GM19455 (cell line): ENCODE results near the gene ZNF22.

Experiments used
- ATAC-seq: cut with Tn5 transposase; IDR thresholded peaks from one replicate; pipeline ENCODE4 v1.9.1; 2021; ENCODE audit not compliant: unreplicated experiment

Gene ZNF22

GRCh38 chr10:45000752-45001380 lies at the start of gene ZNF22:
Gene ZNF22 (plus strand): TSS chr10:45000923. CDS start chr10:45003369, 2,446 bp downstream.
- ATAC-seq: peak; percentile 78

- ATAC-seq: no peak
These were observed 49.0 kb upstream of the ZNF22 start for GRCh38 chr10:44951576-44952226.

- no peak for ATAC-seq
These were observed 47.9 kb upstream of the ZNF22 start for GRCh38 chr10:44952779-44953231.

- no peak for ATAC-seq
These were observed 46.7 kb upstream of the ZNF22 start for GRCh38 chr10:44954042-44954441.

DNA sequence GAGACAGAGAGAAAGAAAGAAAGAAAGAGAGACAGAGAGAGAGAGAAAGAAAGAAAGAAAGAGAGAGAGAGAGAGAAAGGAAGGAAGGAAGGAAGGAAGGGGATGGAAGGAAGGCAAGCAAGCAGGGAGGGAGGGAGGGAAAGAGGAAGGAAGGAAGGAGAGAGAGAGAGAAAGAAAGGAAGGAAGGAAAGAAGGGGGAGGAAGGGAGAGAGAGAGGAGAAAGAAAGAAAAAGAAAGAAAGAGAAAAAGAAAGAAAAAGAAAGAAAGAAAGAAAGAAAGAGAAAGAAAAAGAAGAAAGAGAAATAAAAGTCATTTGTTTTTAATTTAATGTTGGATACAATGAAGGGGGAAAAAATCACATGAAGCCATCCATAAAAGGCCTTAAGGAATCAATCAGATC lies 45.8 kb upstream of the ZNF22 start:
- no peak for ATAC-seq

- no peak for ATAC-seq
These were observed 45.2 kb upstream of the ZNF22 start for GRCh38 chr10:44955413-44956070.

- no peak for ATAC-seq
These were observed 44.5 kb upstream of the ZNF22 start for GRCh38 chr10:44956226-44956625.

GRCh38 chr10:44956717-44957706 lies 43.7 kb upstream of the ZNF22 start:
- ATAC-seq: no peak

DNA sequence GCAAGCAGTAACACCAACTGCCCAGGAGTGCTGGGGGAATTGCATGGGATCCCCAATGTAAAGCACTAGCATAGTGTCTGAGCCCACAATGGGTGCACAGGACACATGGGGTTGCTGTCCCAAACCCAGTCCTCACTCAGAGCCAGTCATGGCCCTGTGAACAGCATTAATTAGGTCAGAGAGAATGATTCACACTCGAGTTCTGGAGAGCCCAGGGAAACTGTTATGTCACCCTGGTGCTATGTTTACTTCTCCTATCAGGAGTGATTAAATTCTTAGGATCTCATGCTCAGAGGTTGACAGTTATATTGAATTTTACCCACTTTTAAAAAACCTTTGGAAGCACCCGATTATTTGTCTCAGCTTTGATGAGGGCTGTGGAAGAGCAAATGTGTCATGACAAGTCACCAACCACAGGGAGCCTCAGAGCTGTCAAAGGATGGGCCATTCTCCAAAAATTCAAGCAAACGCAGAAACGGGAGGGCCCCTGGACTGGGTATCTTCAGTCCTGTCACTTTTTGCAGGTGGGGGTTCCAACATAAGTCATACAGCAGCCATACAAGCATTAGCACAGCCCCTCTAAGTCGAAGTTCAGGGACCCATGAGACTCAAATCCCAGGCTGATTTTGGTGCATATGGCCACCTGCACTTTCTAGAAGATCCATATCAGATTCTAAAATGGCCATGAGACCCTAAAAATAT lies 42.4 kb upstream of the ZNF22 start:
- no peak for ATAC-seq

- ATAC-seq: no peak
These were observed 41.9 kb upstream of the ZNF22 start for GRCh38 chr10:44958898-44959246.

GRCh38 chr10:44959247-44960087 lies 41.3 kb upstream of the ZNF22 start, which contains the start of gene RASSF4:
Gene RASSF4 (plus strand): TSS chr10:44959802. CDS start chr10:44970203, 10,401 bp downstream.
- peak; percentile 97 for ATAC-seq

DNA sequence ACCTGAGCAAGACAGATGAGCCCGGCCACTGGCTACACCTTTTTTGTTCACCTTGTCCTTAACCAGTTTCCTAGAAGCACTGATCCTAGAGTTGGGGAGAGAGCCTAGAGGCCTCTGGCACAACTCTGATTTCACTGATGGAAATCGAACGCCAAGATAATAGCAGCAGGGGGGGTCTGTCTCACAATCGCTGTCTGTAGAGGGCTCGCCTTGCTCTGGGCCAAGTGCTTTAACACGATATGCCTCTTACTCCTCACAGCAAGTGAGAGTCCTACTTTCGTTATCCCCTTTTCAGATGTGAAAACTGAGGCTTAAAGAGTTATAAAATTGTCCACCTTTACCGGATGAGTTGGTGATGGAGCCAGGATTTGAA lies 40.6 kb upstream of the ZNF22 start:
- ATAC-seq: no peak

DNA sequence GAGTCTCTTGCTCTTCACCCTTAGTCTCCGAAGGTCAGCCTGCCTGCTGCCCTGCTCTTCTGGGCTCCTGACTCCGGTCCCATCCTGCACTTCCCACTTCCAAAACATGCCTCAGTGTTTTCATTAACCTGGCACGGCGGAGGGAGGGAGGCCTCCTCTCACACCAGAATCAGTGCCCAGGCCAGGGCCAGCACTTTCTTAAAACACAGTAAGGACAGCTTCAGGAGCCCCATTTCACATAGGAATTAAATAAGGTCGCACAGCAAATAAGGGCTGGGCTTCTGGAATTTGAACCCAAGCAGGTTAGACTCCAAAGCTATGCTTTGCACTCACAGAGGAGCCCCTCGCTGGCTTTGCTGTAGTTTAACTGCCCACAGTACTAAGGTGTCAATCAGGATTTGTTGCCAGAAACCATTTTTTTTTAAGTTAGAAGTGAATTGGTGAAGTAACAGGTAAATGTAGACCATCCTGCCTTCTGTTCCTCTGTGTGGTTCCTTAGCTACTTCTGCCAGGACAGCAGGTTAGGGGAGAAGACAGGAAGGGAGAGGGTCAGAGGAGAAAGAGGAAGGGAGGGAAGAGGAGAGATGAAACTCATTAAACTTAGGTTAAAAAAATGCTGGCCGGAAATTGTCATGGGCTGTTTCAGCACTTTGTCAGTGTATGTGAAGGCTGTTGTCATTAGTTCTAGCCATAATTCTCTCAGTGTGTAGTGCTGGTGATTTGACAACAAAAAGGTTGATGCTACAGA lies 40.1 kb upstream of the ZNF22 start:
- ATAC-seq: no peak

DNA sequence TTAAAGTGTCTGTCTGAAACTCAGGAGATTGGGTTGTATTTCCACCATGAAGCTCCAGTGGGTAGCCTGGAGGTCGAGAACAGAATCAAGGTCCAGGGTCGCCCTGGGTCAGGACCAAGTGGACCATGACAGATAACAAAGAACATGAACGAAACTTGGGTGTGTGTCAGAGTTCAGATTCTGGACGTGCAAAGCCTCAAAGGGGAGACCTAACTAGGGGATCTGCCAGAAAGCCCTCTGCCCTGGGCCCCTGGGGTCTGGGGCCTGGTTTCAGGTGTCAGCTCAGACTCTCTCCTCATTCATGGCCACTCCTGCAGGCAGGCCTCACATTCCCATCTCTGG lies 39.5 kb upstream of the ZNF22 start:
- ATAC-seq: no peak

DNA sequence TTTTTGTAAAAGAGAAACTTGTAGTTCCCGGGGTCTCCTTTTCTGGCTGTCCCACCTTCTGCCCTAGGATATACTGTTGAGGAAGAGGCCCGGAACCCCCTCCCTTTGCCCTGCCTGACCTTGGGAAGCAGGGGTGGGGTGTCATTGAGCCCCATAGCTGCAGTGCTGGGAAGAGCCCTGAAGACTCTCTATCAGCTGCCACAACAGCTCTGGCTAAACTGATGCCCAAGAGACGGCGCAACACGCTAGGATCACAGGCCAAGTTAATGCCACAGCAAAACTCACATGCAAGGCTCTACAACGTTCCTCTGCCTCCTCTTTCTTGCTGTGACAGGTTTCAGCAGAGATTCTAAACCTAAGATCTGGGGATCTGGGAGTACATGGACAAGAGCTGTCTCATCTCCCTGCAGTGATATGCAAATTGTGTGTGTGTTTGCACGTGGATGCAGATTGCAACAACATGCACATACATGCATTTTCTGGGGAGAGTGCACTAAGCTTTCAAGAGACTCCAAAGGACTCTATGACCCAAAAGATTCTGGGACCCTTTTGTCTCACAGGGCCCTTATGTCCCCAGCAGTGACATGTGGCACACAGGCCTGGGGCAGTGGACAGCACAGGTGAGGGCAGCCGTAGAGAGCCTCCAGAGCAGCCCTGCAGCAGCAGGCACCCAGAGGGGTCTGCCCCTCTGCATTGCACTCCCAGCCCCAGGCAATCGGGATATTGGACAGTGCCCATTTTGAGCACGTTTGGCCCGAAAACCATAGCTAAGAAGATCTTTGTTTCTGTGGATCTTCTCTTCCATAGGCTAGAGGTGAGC lies 38.6 kb upstream of the ZNF22 start:
- no peak for ATAC-seq

GRCh38 chr10:44962870-44963738 lies 37.6 kb upstream of the ZNF22 start:
- peak; percentile 20 for ATAC-seq
